GM21360 (cell line): ENCODE data around the gene RMP24.

Experiments
- ATAC-seq: cut with Tn5 transposase; IDR thresholded peaks from one replicate; pipeline ENCODE4 v1.9.1; 2021; ENCODE audit warnings: mild to moderate bottlenecking, moderate library complexity; ENCODE audit not compliant: unreplicated experiment

Gene RMP24

DNA sequence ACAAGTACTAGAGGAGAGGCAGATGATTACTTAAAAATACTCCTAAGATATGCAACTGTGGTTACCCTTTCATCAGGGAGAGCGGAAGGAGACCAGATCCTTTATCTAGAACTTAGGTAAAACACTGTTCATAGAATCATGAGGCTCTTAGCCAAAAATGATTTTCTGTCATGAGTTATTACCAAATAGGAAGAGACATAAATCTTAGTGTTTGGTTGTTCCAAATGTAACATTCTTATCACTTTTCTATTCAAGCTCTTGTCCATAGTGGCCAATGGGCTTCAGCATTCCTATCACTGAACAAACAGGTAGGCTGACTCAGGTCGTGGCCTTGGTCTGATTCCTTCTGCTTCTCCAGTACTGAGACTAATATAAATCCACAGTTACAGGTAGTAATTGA lies 56.4 kb downstream of the RMP24 start:
- ATAC-seq = no peak
